GM06990 (cell line): ENCODE data around the gene IFT81.

Source experiments
- DNase-seq: peaks from one replicate; pipeline ENCODE4 v3.0.0-alpha.2; 2011; ENCODE audit not compliant: insufficient read length; ENCODE audit errors: extremely low read depth
- H3K27me3 ChIP-seq: replicated peaks from 2 replicates; pipeline ENCODE4 v1.6.0; 2011; ENCODE audit warnings: low read length; ENCODE audit not compliant: control insufficient read depth, insufficient read depth
- H3K36me3 ChIP-seq: 2 replicates; pipeline ENCODE4 v1.5.1; 2011; ENCODE audit warnings: low read length; ENCODE audit not compliant: control insufficient read depth, insufficient read depth
- H3K4me3 ChIP-seq: replicated peaks from 2 replicates; pipeline ENCODE4 v1.5.1; 2011; ENCODE audit warnings: low read depth, mild to moderate bottlenecking, control low read depth, low read length
- CTCF ChIP-seq: IDR thresholded peaks from 2 replicates; pipeline ENCODE4 v1.5.1; 2011; ENCODE audit warnings: low read length, control low read depth, mild to moderate bottlenecking, inconsistent platforms; ENCODE audit not compliant: insufficient read depth, poor library complexity, severe bottlenecking

IFT81 gene

GRCh38 chr12:110135806-110136205 is 11.6 kb downstream of the IFT81 start:
- no peak for DNase-seq
- no peaks in the 10 kb centered on the region for H3K27me3 ChIP-seq
- no peak for TF ChIP-seq CTCF
- H3K36me3 ChIP-seq: peaks cover 2% of the 10 kb centered on the region; the same call in 1 of the 2 replicates
- H3K4me3 ChIP-seq: no peak overlapping the region

- DNase-seq: no peak
- no peaks in the 10 kb centered on the region for H3K27me3 ChIP-seq
- no peak for TF ChIP-seq CTCF
- peaks cover 2% of the 10 kb centered on the region; the same call in 1 of the 2 replicates for H3K36me3 ChIP-seq
- no peak overlapping the region for H3K4me3 ChIP-seq
These were observed 13.6 kb downstream of the IFT81 start for GRCh38 chr12:110137786-110138185.

DNA sequence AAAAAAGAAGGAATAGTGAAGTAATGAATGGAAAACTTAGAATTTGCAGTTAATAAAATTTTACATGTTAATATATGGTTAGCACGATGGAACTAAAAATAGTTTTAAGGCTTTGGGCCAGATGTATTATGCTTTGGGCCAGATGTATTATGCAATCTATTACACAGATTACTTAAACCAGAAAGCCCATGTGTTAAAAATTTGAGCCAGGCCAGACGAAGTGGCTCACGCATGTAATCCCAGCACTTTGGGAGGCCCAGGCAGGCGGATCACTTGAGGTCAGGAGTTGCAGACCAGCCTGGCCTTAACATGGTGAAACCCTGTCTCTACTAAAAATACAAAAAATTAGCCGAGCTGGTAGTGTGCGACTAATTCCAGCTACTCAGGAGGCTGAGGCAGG is 17.2 kb downstream of the IFT81 start:
- Histone ChIP-seq H3K4me3 (no peak overlapping the region), H3K36me3 (no peaks in the 10 kb centered on the region), H3K27me3 (no peaks in the 10 kb centered on the region)
- no peak for DNase-seq
- no peak for TF ChIP-seq CTCF

DNA sequence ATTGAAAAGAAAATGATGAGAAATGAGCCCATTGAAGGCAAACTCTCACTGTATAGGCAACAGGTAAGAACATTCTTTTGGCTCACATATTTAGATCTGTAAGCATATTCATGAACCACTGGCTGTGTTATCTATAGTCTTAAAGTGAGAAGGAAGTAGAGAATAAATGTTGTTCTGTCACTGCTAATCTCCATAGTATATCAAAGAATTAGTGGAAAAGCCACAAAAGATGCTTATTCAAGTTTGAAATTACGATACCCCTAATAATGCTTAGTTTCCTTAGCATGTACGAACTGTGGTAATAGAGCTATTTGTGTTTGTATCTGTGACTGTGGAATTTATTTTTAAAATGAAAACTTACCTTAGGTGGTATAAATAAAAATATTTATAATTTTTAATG is 22.8 kb downstream of the IFT81 start:
- TF ChIP-seq CTCF: no peak
- no peak for DNase-seq
- Histone ChIP-seq H3K27me3 (no peaks in the 10 kb centered on the region), H3K4me3 (no peak overlapping the region), H3K36me3 (no peaks in the 10 kb centered on the region)

DNA sequence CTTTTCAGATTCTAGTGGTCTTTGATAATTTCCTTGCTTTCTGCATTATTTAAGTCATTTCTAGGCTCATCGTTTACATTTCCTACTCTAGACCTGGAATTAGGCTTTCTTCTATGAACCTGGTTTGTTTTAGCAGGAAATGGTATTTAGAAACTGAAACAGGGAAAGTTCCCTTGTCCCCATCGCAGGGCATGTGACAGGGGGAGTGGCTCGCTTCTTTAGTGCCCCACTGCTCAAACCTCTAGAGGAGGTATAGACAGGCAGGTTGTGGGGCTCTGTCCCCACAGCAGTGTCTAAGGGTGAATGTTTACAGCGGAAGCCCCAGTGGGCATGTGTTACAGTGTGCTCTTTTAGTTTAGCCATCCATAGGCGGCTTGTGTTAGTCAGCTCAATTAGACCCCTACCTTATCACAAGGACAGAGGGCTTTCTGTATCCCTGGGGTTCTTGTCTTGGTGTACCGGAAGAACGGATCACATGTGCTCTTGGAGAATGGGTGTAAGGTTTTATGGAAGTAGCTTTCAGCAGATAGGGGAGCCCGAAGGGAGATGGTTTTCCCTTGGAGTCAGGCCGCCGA is 25.0 kb downstream of the IFT81 start:
- no peak for TF ChIP-seq CTCF
- no peaks in the 10 kb centered on the region for H3K36me3 ChIP-seq
- DNase-seq: no peak

GRCh38 chr12:110156766-110157165 is 32.6 kb downstream of the IFT81 start:
- no peak overlapping the region for H3K4me3 ChIP-seq
- no peaks in the 10 kb centered on the region for H3K36me3 ChIP-seq
- no peak for TF ChIP-seq CTCF
- no peaks in the 10 kb centered on the region for H3K27me3 ChIP-seq
- DNase-seq: no peak

More for the DNA sequence above, 25.0 kb downstream of the IFT81 start:
- Histone ChIP-seq H3K4me3 (no peak overlapping the region), H3K27me3 (no peaks in the 10 kb centered on the region)
